ENCODE results near the gene KLHL40.

GRCh38 chr3:42649783-42650182, 35.6 kb upstream of the KLHL40 start:
- TF ChIP-seq CTCF (conservative IDR thresholded peaks at IDR 0.05 in 1 of 2, IDR thresholded peaks at IDR 0.05 in 1 of 2; ENCODE audit: low read depth in 1 of 2, low read length in 2 of 2) (no peak), EZH2 (IDR thresholded peaks at IDR 0.05; ENCODE audit: low read length, missing control alignments) (no peak)

Measured in fibroblast of lung (primary cell).